ENCODE data around the gene PSMG3.
"Not testable (repeated sequence)": the region's sequence is repeated elsewhere in the genome, so short reads cannot be mapped to it uniquely, and the experiment has no call there.

PSMG3 gene

DNA sequence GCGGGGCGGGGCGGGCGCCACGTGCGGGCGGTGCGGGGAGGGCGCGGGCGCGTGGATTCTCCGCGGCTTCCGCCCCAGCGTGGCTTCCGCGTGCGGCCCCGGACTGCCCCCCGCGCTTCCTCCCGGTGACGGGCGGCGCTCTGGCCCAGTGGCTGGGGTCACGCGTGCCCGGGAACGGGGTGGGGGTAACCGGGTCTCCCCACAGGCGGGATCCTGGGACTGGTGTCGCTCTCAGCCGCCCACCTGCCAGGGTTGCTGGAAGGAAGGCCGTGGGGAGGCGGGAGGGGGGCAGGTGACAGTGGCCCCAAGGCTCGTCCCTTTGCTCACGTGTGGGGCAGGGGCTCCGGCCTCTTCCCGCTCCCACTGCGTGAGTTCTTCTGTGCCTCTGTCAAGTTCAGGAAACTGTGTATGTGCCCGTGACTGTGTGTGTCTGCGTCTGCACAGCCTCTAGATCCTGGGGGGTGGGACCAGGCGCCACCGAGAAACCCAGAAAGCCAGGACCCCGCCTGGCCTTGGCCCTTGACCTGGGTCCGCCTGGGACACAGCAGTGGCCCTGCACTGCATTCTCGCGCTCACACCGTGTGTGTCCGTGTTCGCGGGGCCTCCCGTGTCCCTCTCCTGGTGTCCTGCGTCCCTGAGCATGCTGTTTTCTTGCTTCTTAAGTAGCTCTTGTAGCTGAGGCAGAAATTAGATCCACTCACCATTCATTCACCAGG is 38.4 kb downstream of the PSMG3 start:
- DNase-seq, result no peak

DNA sequence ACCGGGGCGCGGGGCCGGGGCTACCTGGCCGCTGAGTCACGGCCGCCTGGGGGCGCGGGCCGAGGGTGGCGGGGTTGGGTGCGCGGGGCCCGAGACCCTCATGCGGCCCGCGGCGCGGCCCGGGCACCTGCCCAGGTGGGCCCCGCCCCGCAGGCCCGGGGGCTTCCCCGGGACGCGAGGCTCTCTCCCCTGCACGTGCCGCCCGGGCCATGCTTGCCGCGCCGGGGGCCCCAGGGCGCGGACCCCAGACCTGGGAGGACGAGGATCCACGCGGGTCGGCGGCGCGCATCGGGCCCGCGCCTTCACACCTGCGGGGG is 38.9 kb downstream of the PSMG3 start:
- DNase-seq, result no peak

DNA sequence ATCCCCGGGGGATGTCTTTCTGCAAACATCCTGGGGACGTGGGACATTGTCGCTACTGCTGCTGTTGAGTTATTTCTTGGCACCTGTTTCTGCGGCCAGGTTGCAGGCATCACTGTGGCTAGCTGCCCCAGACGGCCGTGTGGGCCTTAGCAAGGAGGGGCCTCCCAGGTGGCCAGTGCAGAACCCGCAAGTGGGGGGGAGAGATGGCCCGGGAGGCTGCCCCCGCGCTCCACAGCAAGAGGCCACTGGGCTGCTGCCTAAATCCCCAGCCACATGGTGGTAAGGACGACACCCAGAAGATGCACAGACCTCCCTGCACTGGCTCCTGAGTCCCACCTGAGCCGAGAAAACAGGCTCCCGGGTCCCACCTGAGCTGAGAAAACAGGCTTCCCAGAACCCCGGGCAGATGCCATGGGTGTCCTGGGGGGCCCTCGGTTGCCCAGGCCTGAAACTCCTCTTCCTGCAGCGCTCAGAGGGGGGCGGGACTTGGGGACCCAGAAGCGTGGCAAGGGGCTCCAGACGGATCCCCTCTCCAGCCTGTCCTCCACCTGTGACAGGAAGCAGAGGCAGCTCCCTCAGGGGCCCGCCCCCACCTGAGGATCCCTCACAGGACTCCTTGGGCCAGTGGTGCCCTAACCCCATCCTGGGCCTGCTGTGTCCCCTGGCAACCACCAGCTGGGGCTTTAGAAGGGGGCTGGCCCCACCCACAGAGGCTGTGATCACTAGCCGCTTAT is 40.3 kb downstream of the PSMG3 start:
- no peak for DNase-seq

DNA sequence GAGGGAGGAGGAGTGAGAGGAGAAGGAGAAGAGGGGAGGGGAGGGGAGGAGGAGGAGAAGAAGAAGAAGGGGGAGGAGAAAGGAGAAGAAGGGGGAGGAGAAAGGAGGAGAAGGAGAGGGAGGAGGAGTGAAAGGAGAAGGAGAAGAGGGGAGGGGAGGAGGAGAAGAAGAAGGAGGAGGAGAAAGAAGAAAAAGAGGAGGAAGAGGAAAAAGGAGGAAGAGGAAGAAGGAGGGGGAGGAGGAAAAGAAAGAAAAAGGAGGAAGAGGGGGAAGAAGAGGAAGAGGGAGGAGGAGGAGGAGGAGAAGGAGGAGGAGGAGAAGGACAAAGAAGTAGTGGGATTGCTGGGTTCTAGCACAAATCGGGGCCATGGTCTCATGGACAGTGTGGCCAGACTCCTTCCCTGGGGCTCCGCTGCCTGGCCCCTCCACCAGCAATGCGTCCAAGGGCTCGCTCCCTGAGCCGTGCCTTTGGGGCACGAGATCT is 43.5 kb downstream of the PSMG3 start:
- DNase-seq, result no peak

DNA sequence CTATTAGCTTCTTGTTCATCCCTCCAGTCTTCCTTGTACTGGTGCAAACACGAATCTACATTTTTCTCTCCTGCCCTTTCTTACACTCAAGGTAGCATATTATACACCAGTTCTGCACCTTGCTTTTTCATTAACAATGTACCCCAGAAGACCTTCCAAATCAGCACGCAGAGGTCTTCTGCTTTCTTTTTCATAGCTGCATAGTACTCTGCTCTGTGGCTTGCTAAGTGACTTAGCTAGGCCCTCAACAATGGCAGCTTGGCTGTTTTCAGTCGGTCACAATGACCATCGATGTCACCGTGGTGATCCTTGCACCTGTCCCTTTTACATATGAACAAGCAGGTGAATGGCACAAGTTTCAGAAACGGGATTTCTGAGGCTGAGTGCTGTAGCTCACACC is 44.4 kb downstream of the PSMG3 start:
- DNase-seq, result no peak

DNA sequence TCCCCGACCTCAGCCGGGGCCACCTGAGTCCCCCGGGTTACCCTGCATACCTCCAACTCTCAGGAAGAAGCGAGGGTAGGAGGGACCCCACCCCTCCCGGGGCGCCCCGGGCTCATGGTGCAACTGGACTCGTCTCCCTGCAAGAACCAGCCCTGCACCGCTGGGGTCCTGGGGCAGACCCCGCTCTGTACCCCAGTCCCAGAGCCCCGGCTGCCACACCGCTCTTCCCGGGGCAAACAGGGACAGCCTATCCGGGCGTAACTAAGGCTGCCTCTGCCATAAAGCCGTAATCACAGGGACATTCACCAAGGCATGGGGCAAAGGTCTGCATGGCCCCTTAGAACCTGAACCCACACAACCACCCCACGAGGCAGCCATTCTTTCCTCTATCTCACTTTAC is 46.0 kb downstream of the PSMG3 start:
- DNase-seq, result no peak

DNA sequence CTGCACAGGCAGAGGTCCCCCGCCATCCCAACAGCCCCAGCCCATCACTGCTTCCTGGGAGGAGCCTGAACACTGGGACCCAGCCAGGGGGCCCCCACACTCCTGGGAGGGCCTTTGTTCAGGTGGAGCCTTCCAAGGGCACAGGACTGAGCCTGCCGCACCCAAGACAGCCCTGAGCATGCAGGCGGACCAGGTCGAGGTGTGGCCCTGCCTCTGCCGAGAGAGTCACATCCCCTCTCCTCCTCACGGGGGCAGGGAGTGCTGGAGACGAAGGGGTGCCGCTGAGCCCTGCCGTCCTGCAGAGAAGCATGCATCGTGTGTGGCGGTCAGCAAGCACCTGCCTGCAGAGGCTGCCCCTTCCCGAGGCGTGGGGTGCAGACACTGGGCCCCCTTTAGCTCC is 46.6 kb downstream of the PSMG3 start:
- no peak for DNase-seq

DNA sequence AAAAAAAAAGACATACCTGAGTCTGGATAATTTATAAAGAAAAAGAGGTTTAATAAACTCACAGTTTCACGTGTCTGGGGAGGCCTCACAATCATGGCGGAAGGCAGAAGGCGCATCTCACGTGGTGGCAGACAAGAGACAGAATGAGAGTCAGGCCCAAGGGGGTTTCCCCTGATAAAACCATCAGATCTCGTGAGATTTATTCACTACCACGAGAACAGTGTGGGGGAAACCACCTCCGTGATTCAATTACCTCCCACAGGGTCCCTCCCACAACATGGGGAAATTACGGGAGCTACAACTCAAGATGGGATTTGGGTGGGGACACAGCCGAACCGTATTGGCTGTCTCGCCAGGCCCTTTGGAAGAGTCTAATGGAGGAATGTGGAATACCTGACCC is 48.4 kb downstream of the PSMG3 start:
- DNase-seq, result no peak

DNA sequence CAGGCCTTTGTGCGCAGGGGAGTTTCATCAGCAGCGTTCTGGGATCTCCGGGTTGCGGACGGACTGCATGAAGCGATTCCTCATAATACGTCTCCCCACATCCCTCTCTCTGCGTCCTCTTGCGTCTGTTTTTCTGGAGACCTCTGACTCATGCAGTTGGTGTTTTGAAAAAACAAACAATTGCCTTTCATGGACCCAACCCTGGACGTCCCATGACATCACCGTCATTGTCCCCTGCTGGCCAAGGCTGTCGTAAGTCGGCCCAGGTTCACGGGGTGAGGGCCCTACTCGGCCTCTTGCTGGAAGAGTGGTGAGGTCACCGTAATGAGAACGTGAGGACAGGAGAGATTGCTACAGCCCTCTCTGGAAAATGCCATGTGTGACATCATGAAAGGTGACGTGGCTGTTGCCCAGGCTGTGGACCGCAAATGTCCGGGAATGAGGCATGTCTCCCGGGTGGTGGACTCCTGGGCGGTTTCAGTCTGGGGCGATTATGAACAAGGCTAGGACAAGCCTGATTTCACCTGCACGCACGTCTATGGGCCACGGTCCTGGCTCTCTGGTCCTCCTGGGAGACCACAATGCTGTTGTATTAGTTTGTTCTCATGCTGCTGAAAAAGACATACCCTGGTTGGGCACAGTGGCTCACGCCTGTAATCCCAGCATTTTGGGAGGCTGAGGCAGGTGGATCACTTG is 49.1 kb downstream of the PSMG3 start:
- DNase-seq, result no peak

DNA sequence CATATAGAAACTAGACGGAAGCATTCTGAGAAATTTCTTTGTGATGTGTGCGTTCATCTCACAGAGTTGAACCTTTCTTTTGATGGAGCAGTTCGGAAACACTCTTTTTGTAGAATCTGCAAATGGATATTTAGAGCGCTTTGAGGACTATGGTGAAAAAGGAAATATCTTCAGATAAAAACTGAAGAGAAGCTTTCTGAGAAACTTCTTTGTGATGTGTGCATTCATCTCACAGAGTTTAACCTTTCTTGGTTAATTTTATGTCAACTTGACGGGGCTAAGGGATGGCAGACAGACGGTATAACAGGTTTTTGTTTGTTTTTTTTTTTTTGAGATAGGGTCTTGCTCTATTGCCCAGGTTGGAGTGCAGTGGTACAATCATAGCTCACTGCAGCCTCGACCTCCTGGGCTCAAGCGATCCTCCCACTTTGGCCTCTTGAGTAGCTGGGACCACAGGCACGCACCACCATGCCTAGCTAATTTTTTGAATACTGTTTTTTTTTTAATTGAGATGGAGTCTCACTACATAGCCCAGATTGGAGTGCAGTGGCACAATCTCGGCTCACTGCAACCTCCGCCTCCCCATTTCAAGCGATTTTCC is 50.4 kb downstream of the PSMG3 start:
- DNase-seq, result not testable (repeated sequence)
